Measurements from ENCODE around the gene ATP6V1B1.

Gene ATP6V1B1

GRCh38 chr2:70927138-70927537, 8.6 kb upstream of the ATP6V1B1 start:
- DNase-seq (ENCODE audit: low spot score) = no peak

- DNase-seq (ENCODE audit: low spot score) = no peak
These were observed 8.1 kb upstream of the ATP6V1B1 start for GRCh38 chr2:70927641-70928040.

GRCh38 chr2:70928366-70928765, 7.3 kb upstream of the ATP6V1B1 start:
- no peak for DNase-seq (ENCODE audit: low spot score)

- DNase-seq (ENCODE audit: low spot score) = no peak
These were observed 5.0 kb upstream of the ATP6V1B1 start for GRCh38 chr2:70930371-70931329.

- DNase-seq (ENCODE audit: low spot score) = no peak
These were observed 4.2 kb upstream of the ATP6V1B1 start for GRCh38 chr2:70931376-70932000.

- DNase-seq (ENCODE audit: low spot score) = no peak
These were observed 3.0 kb upstream of the ATP6V1B1 start for GRCh38 chr2:70932631-70933230.

GRCh38 chr2:70934981-70935380, 719 bp upstream of the ATP6V1B1 start:
- DNase-seq (ENCODE audit: low spot score) = no peak

- DNase-seq (ENCODE audit: low spot score) = no peak
These were observed 672 bp downstream of the ATP6V1B1 start for GRCh38 chr2:70936165-70936978.

- DNase-seq (ENCODE audit: low spot score) = no peak
These were observed 1.5 kb downstream of the ATP6V1B1 start for GRCh38 chr2:70936979-70937811.

GRCh38 chr2:70937866-70938585, 2.3 kb downstream of the ATP6V1B1 start:
- DNase-seq (ENCODE audit: low spot score) = no peak

- no peak for DNase-seq (ENCODE audit: low spot score)
These were observed 2.9 kb downstream of the ATP6V1B1 start for GRCh38 chr2:70938586-70938950.

GRCh38 chr2:70939001-70939838, 3.5 kb downstream of the ATP6V1B1 start:
- DNase-seq (ENCODE audit: low spot score) = no peak

GRCh38 chr2:70939839-70940580, 4.3 kb downstream of the ATP6V1B1 start:
- DNase-seq (ENCODE audit: low spot score) = no peak

- no peak for DNase-seq (ENCODE audit: low spot score)
These were observed 5.5 kb downstream of the ATP6V1B1 start for GRCh38 chr2:70941186-70941585.

GRCh38 chr2:70941701-70942100, 6.0 kb downstream of the ATP6V1B1 start:
- no peak for DNase-seq (ENCODE audit: low spot score)

- no peak for DNase-seq (ENCODE audit: low spot score)
These were observed 6.9 kb downstream of the ATP6V1B1 start for GRCh38 chr2:70942396-70943204.

- DNase-seq (ENCODE audit: low spot score) = no peak
These were observed 7.6 kb downstream of the ATP6V1B1 start for GRCh38 chr2:70943205-70943871.
